HepG2 (cell line): ENCODE measurements around the gene CDC42EP4. TPM values are rescaled to one million over a fixed set of nuclear protein-coding genes. Genes with fewer than 3 reads are reported as not detected.

ENCODE experiments used
- ASH2L ChIP-seq: fragments of 300-600, 200-600 bp; sonication (generic); IDR thresholded peaks from 2 replicates; pipeline ENCODE4 v1.7.0; 2017; ENCODE audit warnings: low read depth, mild to moderate bottlenecking, moderate library complexity, mixed read lengths, low read length; ENCODE audit not compliant: insufficient read length
- CAMTA2 ChIP-seq: sonication (generic); formaldehyde crosslinking; IDR thresholded peaks from 2 replicates; pipeline ENCODE4 v1.4.0; 2020; ENCODE audit warnings: mild to moderate bottlenecking, missing genetic modification reagents, borderline replicate concordance
- DNMT1 ChIP-seq: sonication (generic); formaldehyde crosslinking; IDR thresholded peaks from 2 replicates; pipeline ENCODE4 v1.5.1; 2020; ENCODE audit warnings: mild to moderate bottlenecking, missing genetic modification reagents
- GPN1 ChIP-seq: sonication (generic); formaldehyde crosslinking; IDR thresholded peaks from 2 replicates; pipeline ENCODE4 v1.5.1; 2020; ENCODE audit warnings: missing genetic modification reagents, borderline replicate concordance
- HBP1 ChIP-seq: IDR thresholded peaks from 2 replicates; pipeline ENCODE4 v1.6.1; 2016; ENCODE audit warnings: low read depth, control low read depth
- HNRNPL ChIP-seq: fragments of 200-400 bp; formaldehyde crosslinking; IDR thresholded peaks from 2 replicates; pipeline ENCODE4 v1.6.1; 2017; ENCODE audit warnings: mild to moderate bottlenecking, low read depth, low read length
- HNRNPLL ChIP-seq: fragments of 200-400 bp; formaldehyde crosslinking; IDR thresholded peaks from 2 replicates; pipeline ENCODE4 v1.6.1; 2017; ENCODE audit warnings: mild to moderate bottlenecking, low read depth, low read length; ENCODE audit not compliant: poor library complexity, severe bottlenecking
- IRF9 ChIP-seq: sonication (generic); formaldehyde crosslinking; IDR thresholded peaks from 2 replicates; pipeline ENCODE4 v1.8.0; 2022; ENCODE audit warnings: missing genetic modification reagents, mild to moderate bottlenecking, borderline replicate concordance
- NFRKB ChIP-seq: fragments of 450-650 bp; IDR thresholded peaks from 2 replicates; pipeline ENCODE4 v1.6.1; 2017
- PLRG1 ChIP-seq: fragments of 450-650 bp; conservative IDR thresholded peaks from 2 replicates; pipeline ENCODE4 v1.6.1; 2016
- RNF2 ChIP-seq: fragments of 450-650 bp; conservative IDR thresholded peaks from 2 replicates; pipeline ENCODE4 v1.6.1; 2016; ENCODE audit warnings: low read depth
- SAFB2 ChIP-seq: sonication (generic); formaldehyde crosslinking; IDR thresholded peaks from 2 replicates; pipeline ENCODE4 v1.5.1; 2020; ENCODE audit warnings: missing genetic modification reagents, low read depth, mild to moderate bottlenecking, borderline replicate concordance
- SALL2 ChIP-seq: sonication (generic); formaldehyde crosslinking; IDR thresholded peaks from 2 replicates; pipeline ENCODE4 v1.8.1; 2023; ENCODE audit warnings: mild to moderate bottlenecking, missing genetic modification reagents, inconsistent platforms
- STAG1 ChIP-seq: sonication (generic); formaldehyde crosslinking; IDR thresholded peaks from 2 replicates; pipeline ENCODE4 v1.4.0; 2020; ENCODE audit warnings: missing genetic modification reagents
- SUZ12 ChIP-seq: fragments of 150-350 bp; IDR thresholded peaks from 2 replicates; pipeline ENCODE4 v1.6.1; 2014; ENCODE audit warnings: low read depth, low read length
- XRCC5 ChIP-seq: fragments of 200-400 bp; formaldehyde crosslinking; optimal IDR thresholded peaks from 2 replicates; pipeline ENCODE3; 2017; ENCODE audit warnings: mild to moderate bottlenecking, low read length
- ZMYM3 ChIP-seq: sonication (generic); formaldehyde crosslinking; IDR thresholded peaks from 2 replicates; pipeline ENCODE4 v1.5.1; 2020; ENCODE audit warnings: mild to moderate bottlenecking, missing genetic modification reagents
- ZNF383 ChIP-seq: sonication (generic); formaldehyde crosslinking; IDR thresholded peaks from 2 replicates; pipeline ENCODE4 v1.4.0; 2020; ENCODE audit warnings: missing genetic modification reagents, mild to moderate bottlenecking, borderline replicate concordance
- ZNF607 ChIP-seq: sonication (generic); formaldehyde crosslinking; IDR thresholded peaks from 2 replicates; pipeline ENCODE4 v1.5.1; 2020; ENCODE audit warnings: missing genetic modification reagents, mild to moderate bottlenecking, borderline replicate concordance
- ZNF687 ChIP-seq: sonication (generic); formaldehyde crosslinking; IDR thresholded peaks from 2 replicates; pipeline ENCODE4 v1.5.1; 2020; ENCODE audit warnings: mild to moderate bottlenecking, missing genetic modification reagents, moderate library complexity
- ZSCAN12 ChIP-seq: sonication (generic); formaldehyde crosslinking; IDR thresholded peaks from 2 replicates; pipeline ENCODE4 v1.9.0; 2021; ENCODE audit warnings: mild to moderate bottlenecking, missing genetic modification reagents
- polyA plus RNA-seq, 8 experiments: library from polyadenylated mRNA; depleted of rRNA in 3 of 8; stranded (reverse) in 7 of 8; unstranded in 1 of 8; fragments of >200 nt; fragmentation: Illumina TruSeq in 4 of 8; extraction: Trizol in 4 of 8; gene quantifications; 2 replicates each; pipeline versions ENCODE4 v1.2.1 to v1.2.3, GENCODE V29; 2011 to 2016; ENCODE audit warnings: low read depth in 4 of 8, missing spikeins in 1 of 8, mixed read lengths in 1 of 8; ENCODE audit not compliant: insufficient read depth in 1 of 8
- total RNA-seq, 5 experiments: library from RNA; depleted of rRNA; stranded (reverse); fragments of >200 nt; fragmentation: Illumina TruSeq; extraction: Trizol; gene quantifications; 2 replicates each; pipeline ENCODE4 v1.2.3, GENCODE V29; 2016; ENCODE audit warnings: low read depth in 1 of 5

The CDC42EP4 gene
- total and polyA plus RNA-seq, 2 of the 13 experiments (the other 11 are each of a cell fraction or from before 2014, with no cell fraction given), result 19.0 to 54.0 TPM

GRCh38 chr17:73261952-73262675, 49.7 kb downstream of the CDC42EP4 start (continued):
- peak; percentile 75 for TF ChIP-seq SALL2 (CRISPR knock-in tag)
- TF ChIP-seq HNRNPLL, result peak; percentile 35
- peak; percentile 91 for TF ChIP-seq ASH2L
- peak; percentile 81 for TF ChIP-seq RNF2
- peak; percentile 55; the same call in 1 of the 2 replicates for TF ChIP-seq ZMYM3 (CRISPR knock-in tag)
- TF ChIP-seq GPN1 (CRISPR knock-in tag), result peak; percentile 27; the same call in 1 of the 2 replicates
- no peak; the same call in 1 of the 2 replicates for TF ChIP-seq ZNF383
- TF ChIP-seq ZNF687 (CRISPR knock-in tag), result peak; percentile 90
- no peak for TF ChIP-seq ZNF607
- TF ChIP-seq SAFB2, result peak; percentile 82
- no peak; the same call in 1 of the 2 replicates for TF ChIP-seq HBP1 (CRISPR knock-in tag)
- TF ChIP-seq NFRKB, result no peak
- peak; percentile 78; the same call in 1 of the 2 replicates for TF ChIP-seq IRF9 (CRISPR knock-in tag)
- TF ChIP-seq DNMT1, result no peak; the same call in 1 of the 2 replicates
- TF ChIP-seq XRCC5, result peak; percentile 16
- TF ChIP-seq CAMTA2 (CRISPR knock-in tag), result no peak
- TF ChIP-seq STAG1, result peak; percentile 71
- TF ChIP-seq SUZ12, result no peak
- peak; percentile 88 for TF ChIP-seq HNRNPL
- TF ChIP-seq ZSCAN12 (CRISPR knock-in tag), result no peak
- no peak for TF ChIP-seq PLRG1
